ENCODE measurements around the gene PRLHR.

PRLHR gene

GRCh38 chr10:118592675-118593330, 2.6 kb downstream of the PRLHR start:
- H3K4me3 ChIP-seq (ENCODE audit: low read depth, low read length) = no peak overlapping the region
- DNase-seq (ENCODE audit: low read depth) = no peak

GRCh38 chr10:118590334-118590733, 5.1 kb downstream of the PRLHR start:
- no peak for DNase-seq (ENCODE audit: low read depth)
- H3K4me3 ChIP-seq (ENCODE audit: low read depth, low read length) = no peak overlapping the region

- H3K4me3 ChIP-seq (ENCODE audit: low read depth, low read length) = no peak overlapping the region
- DNase-seq (ENCODE audit: low read depth) = no peak
Measured at GRCh38 chr10:118587881-118588651, 7.4 kb downstream of the PRLHR start.

GRCh38 chr10:118586911-118587310, 8.5 kb downstream of the PRLHR start:
- no peak overlapping the region for H3K4me3 ChIP-seq (ENCODE audit: low read depth, low read length)
- no peak for DNase-seq (ENCODE audit: low read depth)

- no peak overlapping the region for H3K4me3 ChIP-seq (ENCODE audit: low read depth, low read length)
- DNase-seq (ENCODE audit: low read depth) = no peak
Measured at GRCh38 chr10:118585794-118586193, 9.7 kb downstream of the PRLHR start.

GRCh38 chr10:118585234-118585633, 10.2 kb downstream of the PRLHR start:
- DNase-seq (ENCODE audit: low read depth) = no peak

GRCh38 chr10:118584181-118584954, 11.1 kb downstream of the PRLHR start:
- DNase-seq (ENCODE audit: low read depth) = peak; percentile 54
- H3K4me3 ChIP-seq (ENCODE audit: low read depth, low read length) = no peak overlapping the region

More at GRCh38 chr10:118585234-118585633, 10.2 kb downstream of the PRLHR start:
- no peak overlapping the region for H3K4me3 ChIP-seq (ENCODE audit: low read depth, low read length)

GRCh38 chr10:118583611-118584010, 11.8 kb downstream of the PRLHR start:
- DNase-seq (ENCODE audit: low read depth) = no peak
- H3K4me3 ChIP-seq (ENCODE audit: low read depth, low read length) = no peak overlapping the region

GRCh38 chr10:118582511-118582910, 12.9 kb downstream of the PRLHR start:
- H3K4me3 ChIP-seq (ENCODE audit: low read depth, low read length) = no peak overlapping the region
- DNase-seq (ENCODE audit: low read depth) = no peak

GRCh38 chr10:118581340-118581739, 14.1 kb downstream of the PRLHR start:
- no peak for DNase-seq (ENCODE audit: low read depth)
- H3K4me3 ChIP-seq (ENCODE audit: low read depth, low read length) = no peak overlapping the region

GRCh38 chr10:118580702-118581101, 14.7 kb downstream of the PRLHR start:
- H3K4me3 ChIP-seq (ENCODE audit: low read depth, low read length) = no peak overlapping the region
- no peak for DNase-seq (ENCODE audit: low read depth)

- no peak overlapping the region for H3K4me3 ChIP-seq (ENCODE audit: low read depth, low read length)
- no peak for DNase-seq (ENCODE audit: low read depth)
Measured at GRCh38 chr10:118573512-118573911, 21.9 kb downstream of the PRLHR start.

GRCh38 chr10:118572256-118573041, 23.0 kb downstream of the PRLHR start:
- no peak for DNase-seq (ENCODE audit: low read depth)
- H3K4me3 ChIP-seq (ENCODE audit: low read depth, low read length) = no peak overlapping the region

GRCh38 chr10:118571123-118571522, 24.3 kb downstream of the PRLHR start:
- H3K4me3 ChIP-seq (ENCODE audit: low read depth, low read length) = no peak overlapping the region
- DNase-seq (ENCODE audit: low read depth) = peak; percentile 44

GRCh38 chr10:118570591-118570990, 24.9 kb downstream of the PRLHR start:
- no peak overlapping the region for H3K4me3 ChIP-seq (ENCODE audit: low read depth, low read length)
- no peak for DNase-seq (ENCODE audit: low read depth)

- H3K4me3 ChIP-seq (ENCODE audit: low read depth, low read length) = no peak overlapping the region
- DNase-seq (ENCODE audit: low read depth) = no peak
Measured at GRCh38 chr10:118569882-118570252, 25.6 kb downstream of the PRLHR start.

- no peak overlapping the region for H3K4me3 ChIP-seq (ENCODE audit: low read depth, low read length)
- DNase-seq (ENCODE audit: low read depth) = no peak
Measured at GRCh38 chr10:118569241-118569881, 26.1 kb downstream of the PRLHR start.

- no peak for DNase-seq (ENCODE audit: low read depth)
- H3K4me3 ChIP-seq (ENCODE audit: low read depth, low read length) = peak overlapping the region; percentile 1
Measured at GRCh38 chr10:118568327-118568848, 27.1 kb downstream of the PRLHR start.

GRCh38 chr10:118567701-118568248, 27.7 kb downstream of the PRLHR start:
- no peak for DNase-seq (ENCODE audit: low read depth)
- no peak overlapping the region for H3K4me3 ChIP-seq (ENCODE audit: low read depth, low read length)

Measured in skeletal muscle cell (primary cell).